VCaP (cell line): Measurements from ENCODE around the gene ZNF654.
A peak's percentile ranks its signal among the peaks of the same experiment; 100 is the strongest.
"Not testable (repeated sequence)": the region's sequence is repeated elsewhere in the genome, so short reads cannot be mapped to it uniquely, and the experiment has no call there.

Source experiments
- H3K27ac ChIP-seq: fragments of 450-650 bp; 2 replicates; pipeline ENCODE4 v1.5.1; 2017
- CTCF ChIP-seq: fragments of 450-650 bp; conservative IDR thresholded peaks from 2 replicates; pipeline ENCODE4 v1.5.1; 2017; ENCODE audit warnings: mild to moderate bottlenecking, moderate library complexity

Gene ZNF654

DNA sequence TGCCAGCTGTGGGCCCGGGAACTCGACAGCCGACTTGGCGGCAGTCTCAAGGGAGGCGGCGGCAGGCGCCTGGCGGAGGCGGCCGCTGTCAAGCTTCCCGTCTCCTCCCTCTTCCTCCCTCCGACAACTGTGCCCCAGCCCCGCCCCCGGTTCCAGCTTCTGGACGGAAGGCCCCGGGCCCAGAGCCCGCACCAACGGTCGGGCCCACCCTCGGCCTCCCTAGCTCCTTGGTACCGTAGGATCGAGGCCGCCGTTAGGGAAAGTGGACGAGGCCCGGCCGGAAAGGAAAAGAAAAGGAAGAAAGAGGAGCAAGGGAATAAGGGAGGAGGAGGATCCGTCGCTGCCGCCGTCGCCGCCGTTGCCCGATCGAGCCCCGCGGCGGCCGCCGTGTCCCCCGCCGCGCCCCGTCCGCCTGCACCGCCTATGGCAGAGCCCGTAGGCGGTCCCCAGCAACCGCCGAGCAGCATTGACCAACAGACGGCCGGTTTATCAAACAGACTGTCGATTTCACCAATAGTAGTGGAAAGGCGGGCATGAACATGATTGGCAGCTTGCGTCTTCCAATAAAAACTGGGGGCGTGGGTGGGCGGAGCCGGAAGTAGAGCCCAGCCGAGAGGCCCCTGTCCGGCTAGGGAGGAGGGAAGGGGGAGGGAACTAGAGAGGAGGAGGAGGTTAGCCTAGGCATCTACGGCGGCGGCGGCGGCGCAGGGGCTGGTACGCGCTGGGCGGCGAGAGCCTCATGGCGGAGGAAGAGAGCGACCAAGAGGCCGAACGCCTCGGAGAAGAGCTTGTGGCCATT, at the start of gene ZNF654, which contains the start of gene CGGBP1:
Gene ZNF654 (plus strand): TSS at position 675 of the 799 bp plus-strand sequence. CDS start 65 bp downstream, at position 740.
Gene CGGBP1 (minus strand): TSS at position 425 of the 799 bp plus-strand sequence. CDS start 3,029 bp downstream, outside the sequence.
- TF ChIP-seq CTCF, result no peak

GRCh38 chr3:88010810-88011209, 48.2 kb upstream of the ZNF654 start:
- TF ChIP-seq CTCF, result no peak
- no peak overlapping the region for H3K27ac ChIP-seq

More for the DNA sequence above, at the start of gene ZNF654, which contains the start of gene CGGBP1:
- peak within 1 kb of the TSS; percentile 94 for H3K27ac ChIP-seq

GRCh38 chr3:88013592-88013991, 45.5 kb upstream of the ZNF654 start:
- no peak for TF ChIP-seq CTCF

DNA sequence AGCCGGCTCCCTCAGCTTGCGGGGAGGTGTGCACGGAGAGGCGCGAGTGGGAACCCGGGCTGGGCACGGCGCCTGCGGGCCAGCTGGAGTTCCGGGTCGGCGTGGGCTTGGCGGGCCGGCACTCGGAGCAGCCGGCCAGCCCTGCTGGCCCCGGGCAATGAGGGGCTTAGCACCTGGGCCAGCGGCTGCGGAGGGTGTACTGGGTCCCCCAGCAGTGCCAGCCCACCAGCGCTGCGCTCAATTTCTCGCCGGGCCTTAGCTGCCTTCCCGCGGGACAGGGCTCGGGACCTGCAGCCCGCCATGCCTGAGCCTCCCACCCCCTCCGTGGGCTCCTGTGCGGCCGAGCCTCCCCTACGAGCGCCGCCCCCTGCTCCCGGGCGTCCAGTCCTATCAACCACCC, 43.4 kb upstream of the ZNF654 start:
- H3K27ac ChIP-seq, result not testable (repeated sequence)

More at GRCh38 chr3:88013592-88013991, 45.5 kb upstream of the ZNF654 start:
- no peak overlapping the region for H3K27ac ChIP-seq

DNA sequence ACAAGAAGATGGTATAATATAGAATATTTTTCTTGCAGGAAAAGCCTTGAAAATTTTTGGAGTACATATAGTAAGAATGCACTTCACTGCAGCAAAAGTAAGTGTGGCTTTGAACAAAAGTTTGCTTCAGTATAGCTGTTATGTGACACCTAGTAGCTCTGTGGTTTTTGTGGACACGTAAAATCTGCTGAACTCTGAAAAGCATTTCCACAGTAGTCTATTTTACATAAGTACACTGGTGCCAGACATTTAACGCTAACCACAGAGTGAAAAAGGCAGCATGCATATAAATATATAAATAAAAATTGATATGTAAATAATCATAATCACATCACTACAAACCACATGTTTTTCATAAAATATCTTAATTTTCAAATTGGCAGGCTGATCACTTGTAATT, 40.0 kb upstream of the ZNF654 start:
- TF ChIP-seq CTCF, result no peak
- no peak overlapping the region for H3K27ac ChIP-seq

DNA sequence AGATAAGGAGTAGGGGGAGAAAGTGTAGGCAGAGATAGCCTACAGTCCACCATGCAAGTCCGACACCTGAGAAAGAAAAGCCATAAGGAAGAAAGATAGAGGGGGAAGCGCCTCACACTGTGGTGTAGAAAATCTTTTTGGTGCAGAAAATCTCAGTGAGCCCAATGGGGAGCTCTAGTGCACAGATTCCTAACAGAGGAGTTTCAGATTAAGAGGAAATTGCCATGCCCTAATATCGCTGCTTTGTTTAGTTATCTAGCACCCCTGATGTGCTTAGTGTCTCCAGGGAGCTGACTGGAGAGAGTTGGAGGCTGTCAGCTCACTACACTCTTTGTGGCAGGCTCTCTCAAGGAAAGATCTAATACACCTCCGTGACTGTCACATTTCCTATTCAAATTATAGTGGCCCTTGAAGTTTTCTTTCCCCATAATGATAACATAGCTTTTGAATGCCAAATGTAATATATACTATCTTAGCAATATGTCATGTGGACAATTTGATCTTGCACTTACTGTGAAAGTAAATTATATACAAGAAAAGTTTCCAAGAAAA, 34.0 kb upstream of the ZNF654 start:
- TF ChIP-seq CTCF, result no peak
- no peak overlapping the region for H3K27ac ChIP-seq

DNA sequence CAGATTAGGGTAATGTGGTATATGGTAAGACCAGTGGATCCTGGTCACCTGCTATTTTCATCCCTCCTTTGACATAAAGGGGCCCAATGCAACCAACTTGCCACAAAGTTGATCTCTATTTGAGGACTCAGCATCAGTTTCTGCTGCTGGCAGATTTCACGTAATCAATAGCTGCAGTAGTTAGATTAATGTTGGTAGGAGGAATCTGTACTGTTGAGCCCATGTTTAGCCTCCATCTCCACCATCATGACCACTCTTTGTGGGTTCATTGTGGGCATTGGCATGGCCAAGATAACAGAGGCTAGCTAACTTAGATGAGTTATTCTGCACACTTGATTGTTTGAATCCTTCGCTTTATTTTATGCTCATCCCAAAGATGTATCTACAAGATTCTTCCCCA, 30.2 kb upstream of the ZNF654 start:
- no peak overlapping the region for H3K27ac ChIP-seq
- TF ChIP-seq CTCF, result no peak

- TF ChIP-seq CTCF, result no peak
- H3K27ac ChIP-seq, result no peak overlapping the region; the same call in 1 of the 2 replicates
These were observed 28.8 kb upstream of the ZNF654 start for GRCh38 chr3:88030210-88030609.
